SIG-M5 treated with dmso at 0.1 percent for 504 hours (cell line): Measurements from ENCODE around the gene KRTAP9-4.
"Not testable (repeated sequence)": the region's sequence is repeated elsewhere in the genome, so short reads cannot be mapped to it uniquely, and the experiment has no call there.

Experiments
- DNase-seq: peaks from one replicate; lab custom pipeline; 2025; ENCODE audit not compliant: unreplicated experiment; lab: John Stamatoyannopoulos, UW

Gene KRTAP9-4

GRCh38 chr17:41264599-41264998, 15.1 kb downstream of the KRTAP9-4 start:
- DNase-seq = no peak

- no peak for DNase-seq
Measured at GRCh38 chr17:41265078-41265477, 15.6 kb downstream of the KRTAP9-4 start, which contains the start of gene KRTAP9-6. Gene KRTAP9-6, plus strand, starts transcription at chr17:41265378. Its CDS starts 0 bp downstream, at chr17:41265378.

GRCh38 chr17:41267711-41268110, 18.2 kb downstream of the KRTAP9-4 start:
- no peak for DNase-seq

GRCh38 chr17:41271323-41271722, 21.8 kb downstream of the KRTAP9-4 start:
- not testable (repeated sequence) for DNase-seq

GRCh38 chr17:41271858-41272257, 22.4 kb downstream of the KRTAP9-4 start:
- no peak for DNase-seq

GRCh38 chr17:41275648-41276190, 26.2 kb downstream of the KRTAP9-4 start, which contains the start of gene KRTAP9-7:
Gene KRTAP9-7, plus strand, starts transcription at chr17:41275698. Its CDS starts 0 bp downstream, at chr17:41275698.
- DNase-seq = not testable (repeated sequence)

- no peak for DNase-seq
Measured at GRCh38 chr17:41278176-41278955, 28.9 kb downstream of the KRTAP9-4 start.

GRCh38 chr17:41284043-41284442, 34.6 kb downstream of the KRTAP9-4 start:
- no peak for DNase-seq

GRCh38 chr17:41284546-41284945, 35.1 kb downstream of the KRTAP9-4 start:
- DNase-seq = no peak

GRCh38 chr17:41287050-41287449, 37.6 kb downstream of the KRTAP9-4 start:
- no peak for DNase-seq

- DNase-seq = no peak
Measured at GRCh38 chr17:41294016-41294415, 44.5 kb downstream of the KRTAP9-4 start.

GRCh38 chr17:41296846-41297245, 47.4 kb downstream of the KRTAP9-4 start:
- no peak for DNase-seq

GRCh38 chr17:41298458-41299135, 49.1 kb downstream of the KRTAP9-4 start:
- no peak for DNase-seq
